MM.1S (cell line): Measurements from ENCODE around the gene TNRC6C.

Source experiments
- DNase-seq: peaks from one replicate; pipeline ENCODE4 v3.0.0-alpha.2; 2015
- H2AFZ ChIP-seq: fragments of 300-600 bp; sonication (generic); 2 replicates; pipeline ENCODE4 v1.6.0; 2016; ENCODE audit warnings: antibody characterized with exemption, low read length
- H3F3A ChIP-seq: fragments of 300-600 bp; sonication (generic); 2 replicates; pipeline ENCODE4 v1.6.1; 2016; ENCODE audit warnings: mild to moderate bottlenecking, antibody characterized with exemption, low read length, moderate library complexity, mixed read lengths; ENCODE audit not compliant: insufficient read depth
- H3K27ac ChIP-seq: fragments of 300-600 bp; sonication (generic); 2 replicates; pipeline ENCODE4 v1.5.1; 2016; ENCODE audit warnings: mild to moderate bottlenecking, low read length
- H3K27me3 ChIP-seq: fragments of 300-600 bp; sonication (generic); replicated peaks from 2 replicates; pipeline ENCODE4 v1.6.0; 2016; ENCODE audit warnings: low read length; ENCODE audit not compliant: insufficient read depth
- H3K36me3 ChIP-seq: fragments of 300-600 bp; sonication (generic); replicated peaks from 2 replicates; pipeline ENCODE4 v1.6.1; 2016; ENCODE audit warnings: mild to moderate bottlenecking, low read length, mixed read lengths; ENCODE audit not compliant: insufficient read depth
- H3K4me1 ChIP-seq: fragments of 300-600 bp; sonication (generic); 2 replicates; pipeline ENCODE4 v1.6.1; 2016; ENCODE audit warnings: low read length, mixed read lengths
- H3K4me2 ChIP-seq: fragments of 300-600 bp; sonication (generic); 2 replicates; pipeline ENCODE4 v1.6.0; 2016; ENCODE audit warnings: low read depth, low read length
- H3K4me3 ChIP-seq: fragments of 300-600 bp; sonication (generic); 2 replicates; pipeline ENCODE4 v1.5.1; 2016; ENCODE audit warnings: low read length, mixed read lengths
- H3K79me2 ChIP-seq: fragments of 300-600 bp; sonication (generic); 2 replicates; pipeline ENCODE4 v1.6.1; 2016; ENCODE audit warnings: mixed run types, low read length, mixed read lengths
- H3K9ac ChIP-seq: fragments of 300-600 bp; sonication (generic); 2 replicates; pipeline ENCODE4 v1.6.1; 2016; ENCODE audit warnings: low read length, mixed read lengths
- H3K9me2 ChIP-seq: fragments of 300-600 bp; sonication (generic); replicated peaks from 2 replicates; pipeline ENCODE4 v1.6.1; 2016; ENCODE audit warnings: mild to moderate bottlenecking, low read length, mixed read lengths; ENCODE audit not compliant: insufficient read depth
- H3K9me3 ChIP-seq: fragments of 300-600 bp; sonication (generic); replicated peaks from 2 replicates; pipeline ENCODE4 v1.6.1; 2016; ENCODE audit warnings: mild to moderate bottlenecking, low read length, mixed read lengths; ENCODE audit not compliant: insufficient read depth
- H4K20me1 ChIP-seq: fragments of 300-600 bp; sonication (generic); 2 replicates; pipeline ENCODE4 v1.6.1; 2016; ENCODE audit warnings: mild to moderate bottlenecking, low read length, moderate library complexity, mixed read lengths; ENCODE audit not compliant: insufficient read depth
- CTCF ChIP-seq: fragments of 300-600 bp; sonication (generic); IDR thresholded peaks from 2 replicates; pipeline ENCODE4 v1.5.1; 2016; ENCODE audit warnings: antibody characterized with exemption, low read length, mixed read lengths
- EZH2 ChIP-seq: fragments of 300-600 bp; sonication (generic); optimal IDR thresholded peaks from 2 replicates; pipeline ENCODE3; 2017; ENCODE audit warnings: low read depth, mild to moderate bottlenecking, antibody characterized with exemption, low read length, mixed read lengths
- EZH2phosphoT487 ChIP-seq: fragments of 300-600 bp; sonication (generic); IDR thresholded peaks from 2 replicates; pipeline ENCODE4 v1.6.1; 2018; ENCODE audit warnings: antibody characterized with exemption, low read length

Gene TNRC6C

GRCh38 chr17:77923776-77924513 is 34.6 kb upstream of the TNRC6C start:
- Histone ChIP-seq H3K4me1 (peaks cover 15% of the 10 kb centered on the region), H3K4me3 (no peak overlapping the region), H4K20me1 (no peaks in the 10 kb centered on the region), H3K27me3 (peaks cover 84% of the 10 kb centered on the region), H3K36me3 (no peaks in the 10 kb centered on the region), H3K4me2 (peak overlapping the region; percentile 27; the same call in 1 of the 2 replicates), H2AFZ (no peak overlapping the region), H3K79me2 (no peaks in the 10 kb centered on the region), H3K27ac (no peak overlapping the region), H3K9ac (no peak overlapping the region), H3K9me3 (no peaks in the 10 kb centered on the region), H3F3A (no peaks in the 10 kb centered on the region), H3K9me2 (no peaks in the 10 kb centered on the region)
- peak; percentile 64 for DNase-seq
- TF ChIP-seq EZH2 (no peak), EZH2phosphoT487 (no peak), CTCF (no peak)

GRCh38 chr17:77924757-77925336 is 33.7 kb upstream of the TNRC6C start:
- no peak overlapping the region for H3K4me2 ChIP-seq
- peaks cover 15% of the 10 kb centered on the region for H3K4me1 ChIP-seq
- H3K9ac ChIP-seq, result no peak overlapping the region
- no peaks in the 10 kb centered on the region for H4K20me1 ChIP-seq
- no peaks in the 10 kb centered on the region for H3K9me2 ChIP-seq
- no peak for DNase-seq
- no peaks in the 10 kb centered on the region for H3K9me3 ChIP-seq
- H3K79me2 ChIP-seq, result no peaks in the 10 kb centered on the region
- no peaks in the 10 kb centered on the region for H3F3A ChIP-seq
- H2AFZ ChIP-seq, result no peak overlapping the region
- TF ChIP-seq EZH2 (no peak), EZH2phosphoT487 (no peak), CTCF (no peak)
- no peak overlapping the region for H3K4me3 ChIP-seq
- peaks cover 84% of the 10 kb centered on the region for H3K27me3 ChIP-seq
- H3K27ac ChIP-seq, result no peak overlapping the region
- no peaks in the 10 kb centered on the region for H3K36me3 ChIP-seq

- Histone ChIP-seq H3K4me2 (no peak overlapping the region), H2AFZ (no peak overlapping the region), H3K9me2 (no peaks in the 10 kb centered on the region), H3K9me3 (no peaks in the 10 kb centered on the region), H3K27me3 (peaks cover 85% of the 10 kb centered on the region), H3K9ac (no peak overlapping the region), H3K4me3 (no peak overlapping the region), H3F3A (no peaks in the 10 kb centered on the region), H3K27ac (no peak overlapping the region), H4K20me1 (no peaks in the 10 kb centered on the region), H3K36me3 (no peaks in the 10 kb centered on the region), H3K4me1 (peaks cover 15% of the 10 kb centered on the region), H3K79me2 (no peaks in the 10 kb centered on the region)
- no peak for DNase-seq
- TF ChIP-seq CTCF (no peak), EZH2 (no peak), EZH2phosphoT487 (no peak)
Observed at GRCh38 chr17:77925831-77926543, 32.5 kb upstream of the TNRC6C start.
